ENCODE measurements around the gene USP33. TPM values are rescaled to one million over a fixed set of nuclear protein-coding genes. Genes with fewer than 3 reads are reported as not detected.

Gene USP33
- total and polyA plus RNA-seq, 3 donors from 2014 or later = 35.7 to 75.2 (median 66.1) TPM

- DNase-seq = no peak
- no peak overlapping the region for H3K27ac ChIP-seq
- H3K36me3 ChIP-seq (ENCODE audit: low read depth, missing control alignments) = no peaks in the 10 kb centered on the region
- no peaks in the 10 kb centered on the region for H3K4me1 ChIP-seq
- no peaks in the 10 kb centered on the region for H3K27me3 ChIP-seq
- TF ChIP-seq CTCF (IDR thresholded peaks at IDR 0.05) (no peak), POLR2A (IDR thresholded peaks at IDR 0.05) (no peak)
- no peaks in the 10 kb centered on the region for H3K9me3 ChIP-seq
- intact Hi-C loops (cut with DNase I; ENCODE audit: low total_unique reads) = no loop called here
- WGBS, 2 donors = 38 to 49% methylated on average over 1 of the region's 1 CpG
- no peak overlapping the region for H3K4me3 ChIP-seq
Observed at GRCh38 chr1:77668924-77669449, 90.7 kb downstream of the USP33 start.

- TF ChIP-seq POLR2A (IDR thresholded peaks at IDR 0.05) (no peak), CTCF (IDR thresholded peaks at IDR 0.05) (no peak)
- no peaks in the 10 kb centered on the region for H3K27me3 ChIP-seq
Observed at GRCh38 chr1:77664939-77665516, 94.6 kb downstream of the USP33 start.

GRCh38 chr1:77661696-77662095, 98.0 kb downstream of the USP33 start:
- intact Hi-C loops (cut with DNase I; ENCODE audit: low total_unique reads) = no loop called here
- H3K4me1 ChIP-seq = no peaks in the 10 kb centered on the region
- 53 to 71% methylated on average over 4 of the region's 4 CpGs for WGBS, 2 donors
- H3K36me3 ChIP-seq (ENCODE audit: low read depth, missing control alignments) = no peaks in the 10 kb centered on the region
- no peaks in the 10 kb centered on the region for H3K27me3 ChIP-seq
- H3K4me3 ChIP-seq = no peak overlapping the region
- H3K27ac ChIP-seq = no peak overlapping the region
- DNase-seq = no peak
- H3K9me3 ChIP-seq = no peaks in the 10 kb centered on the region
- TF ChIP-seq POLR2A (IDR thresholded peaks at IDR 0.05) = no peak
- no peak for TF ChIP-seq CTCF (IDR thresholded peaks at IDR 0.05)

More at GRCh38 chr1:77664939-77665516, 94.6 kb downstream of the USP33 start:
- intact Hi-C loops (cut with DNase I; ENCODE audit: low total_unique reads) = no loop called here
- WGBS, 2 donors = 61 to 82% methylated on average over 3 of the region's 3 CpGs
- no peaks in the 10 kb centered on the region for H3K9me3 ChIP-seq
- H3K4me1 ChIP-seq = no peaks in the 10 kb centered on the region
- H3K36me3 ChIP-seq (ENCODE audit: low read depth, missing control alignments) = no peaks in the 10 kb centered on the region
- H3K4me3 ChIP-seq = no peak overlapping the region
- DNase-seq = no peak
- no peak overlapping the region for H3K27ac ChIP-seq

GRCh38 chr1:77659879-77660593, 99.6 kb downstream of the USP33 start:
- intact Hi-C loops (cut with DNase I; ENCODE audit: low total_unique reads) = no loop called here
- no peak overlapping the region for H3K27ac ChIP-seq
- 86 to 90% methylated on average over 4 of the region's 4 CpGs for WGBS, 2 donors
- no peaks in the 10 kb centered on the region for H3K27me3 ChIP-seq
- DNase-seq = no peak
- TF ChIP-seq POLR2A (IDR thresholded peaks at IDR 0.05) (no peak), CTCF (IDR thresholded peaks at IDR 0.05) (no peak)
- no peaks in the 10 kb centered on the region for H3K9me3 ChIP-seq
- no peaks in the 10 kb centered on the region for H3K36me3 ChIP-seq (ENCODE audit: low read depth, missing control alignments)
- H3K4me1 ChIP-seq = peaks cover 7% of the 10 kb centered on the region
- no peak overlapping the region for H3K4me3 ChIP-seq
